Ovary (tissue), 9 donors: ENCODE results near the gene SPATA24. TPM values are rescaled to one million over a fixed set of nuclear protein-coding genes. Genes with fewer than 3 reads are reported as not detected.
"Not testable (repeated sequence)": the region's sequence is repeated elsewhere in the genome, so short reads cannot be mapped to it uniquely, and the experiment has no call there.

Experiments
- DNase-seq, 5 donors: peaks; one replicate each; pipeline ENCODE4 v3.0.0-alpha.2; 2019 to 2020
- H3K27ac ChIP-seq, 2 donors: fragments of 200-600 bp; one replicate each; pipeline versions ENCODE4 v1.5.1 to v1.8.0; 2019 to 2022
- H3K27me3 ChIP-seq: fragments of 200-600 bp; one replicate; pipeline ENCODE4 v1.8.0; 2022
- H3K36me3 ChIP-seq: fragments of 200-600 bp; sonication (generic); one replicate; pipeline ENCODE4 v1.5.1; 2019
- H3K4me1 ChIP-seq: one replicate; pipeline ENCODE4 v1.8.1; 2013; ENCODE audit warnings: mild to moderate bottlenecking, moderate library complexity; ENCODE audit not compliant: insufficient read depth
- H3K4me3 ChIP-seq: fragments of 200-600 bp; sonication (generic); one replicate; pipeline ENCODE4 v1.5.1; 2017
- H3K9me3 ChIP-seq, 2 donors: fragments of 200-600 bp in 1 of 2; sonication (generic) in 1 of 2; one replicate each; pipeline versions ENCODE4 v1.5.1 to v1.8.1; 2013 to 2019; ENCODE audit warnings: mild to moderate bottlenecking in 1 of 2, moderate library complexity in 1 of 2
- EP300 ChIP-seq: sonication (generic); formaldehyde crosslinking; IDR thresholded peaks from one replicate; pipeline ENCODE4 v1.6.1; 2017; ENCODE audit warnings: antibody characterized with exemption
- POLR2A ChIP-seq: fragments of 450-650 bp; IDR thresholded peaks from one replicate; pipeline ENCODE4 v1.6.1; 2017; ENCODE audit warnings: antibody characterized with exemption, mild to moderate bottlenecking, moderate library complexity
- WGBS, 3 donors: extraction: QIAGEN DNeasy Blood & Tissue Kit in 1 of 3; methylation state at CpG; one replicate each; pipeline versions ENCODE4 v1.1.5 to v1.1.7; 2013 to 2017; 5-methylcytosine and 5-hydroxymethylcytosine counted together
- intact Hi-C, 4 donors: fragments of 100-400 bp; cut with DNase I; formaldehyde crosslinking; loops; one replicate each; pipeline versions ENCODE4 v1.11.0 to v1.15.1; 2022 to 2023
- polyA plus RNA-seq, 2 donors: library from polyadenylated mRNA; stranded (reverse); fragments of 200-250 nt in 1 of 2; fragments of 350-450 nt in 1 of 2; fragmentation: Illumina TruSeq in 1 of 2; extraction: RNeasy Lipid Tissue Mini Kit (QIAGEN cat#74804) in 1 of 2; gene quantifications; one replicate each; pipeline ENCODE4 v1.2.3, GENCODE V29; 2013 to 2014
- total RNA-seq, 7 donors: library from RNA; depleted of rRNA in 2 of 7; stranded (reverse); fragments of >200 nt in 2 of 7; fragmentation: NEBNext Ultra II Directional in 3 of 7; extraction: Animal tissue kit (Norgen Biotek cat#: 25700) in 3 of 7; gene quantifications; one replicate each; pipeline versions ENCODE4 v1.1.0 to v1.2.4, GENCODE V29; 2016 to 2023
- TF ChIP-seq, protein P1 (sequence below), 3 donors: fragments of 450-650 bp in 2 of 3; fragments of 200-600 bp in 1 of 3; IDR thresholded peaks; one replicate each; pipeline versions ENCODE4 v1.5.1 to v1.8.0; 2016 to 2022; ENCODE audit warnings: antibody characterized with exemption in 3 of 3, mild to moderate bottlenecking in 1 of 3
- donor health status: DM: no; HTN: no; CAD: no; lungs with moderate emphysema.
- donor health status: DM: no; HTN: no; CAD: no.
- donor health status: Bipolar disorder and iron deficiency.
- donor health status: DM: yes; HTN: yes; CAD: no.
- donor health status: DM: no; HTN: no; CAD: no.
- donor health status: DM: yes; HTN: yes; CAD: no.

The SPATA24 gene
- total and polyA plus RNA-seq, 9 donors, result 2.1 to 6.7 (median 4.0) TPM

DNA sequence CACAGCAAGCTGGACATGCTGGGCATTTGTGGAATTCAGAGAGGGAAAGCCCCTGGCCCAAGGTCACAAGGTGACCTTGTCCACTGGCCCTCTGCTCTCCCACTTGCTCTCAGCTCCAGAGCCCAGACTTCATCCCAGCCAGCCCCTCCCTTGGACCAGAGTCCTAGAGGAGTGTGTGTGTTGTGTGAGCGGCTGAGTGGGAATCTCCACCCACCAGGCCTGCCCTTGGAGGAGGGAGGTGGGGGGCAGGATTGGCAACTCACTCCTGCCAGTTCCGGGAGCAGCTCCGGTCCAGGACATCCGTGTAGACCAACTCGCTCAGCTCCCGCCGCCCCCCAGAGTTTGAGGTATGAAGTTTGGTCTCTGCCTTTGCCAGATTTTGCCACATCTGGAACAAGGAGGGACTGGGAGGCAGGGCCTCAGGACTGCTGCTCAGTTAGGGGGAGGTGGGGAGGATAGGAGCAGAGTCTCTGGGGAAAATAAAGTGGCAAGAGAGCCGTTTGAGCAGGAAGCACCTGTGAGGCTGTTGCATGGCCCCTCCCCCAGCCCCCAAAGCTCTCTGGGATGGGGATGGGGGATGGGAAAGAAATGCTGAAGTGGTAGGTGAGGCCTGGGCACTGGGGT, 15.6 kb downstream of the SPATA24 start:
- Histone ChIP-seq H3K27me3 (no peaks in the 10 kb centered on the region), H3K36me3 (no peaks in the 10 kb centered on the region), H3K4me1 (no peaks in the 10 kb centered on the region), H3K4me3 (no peak overlapping the region), H3K27ac (no peak overlapping the region), H3K9me3 (no peaks in the 10 kb centered on the region)
- whole genome bisulfite sequencing, 3 donors, result 3 to 20% (median 16%) methylated on average over 8 of the region's 8 CpGs
- intact Hi-C loops, result no loop called here
- peak in 1 of 5 donors; percentile 26 for DNase-seq
- TF ChIP-seq, protein P1, sequence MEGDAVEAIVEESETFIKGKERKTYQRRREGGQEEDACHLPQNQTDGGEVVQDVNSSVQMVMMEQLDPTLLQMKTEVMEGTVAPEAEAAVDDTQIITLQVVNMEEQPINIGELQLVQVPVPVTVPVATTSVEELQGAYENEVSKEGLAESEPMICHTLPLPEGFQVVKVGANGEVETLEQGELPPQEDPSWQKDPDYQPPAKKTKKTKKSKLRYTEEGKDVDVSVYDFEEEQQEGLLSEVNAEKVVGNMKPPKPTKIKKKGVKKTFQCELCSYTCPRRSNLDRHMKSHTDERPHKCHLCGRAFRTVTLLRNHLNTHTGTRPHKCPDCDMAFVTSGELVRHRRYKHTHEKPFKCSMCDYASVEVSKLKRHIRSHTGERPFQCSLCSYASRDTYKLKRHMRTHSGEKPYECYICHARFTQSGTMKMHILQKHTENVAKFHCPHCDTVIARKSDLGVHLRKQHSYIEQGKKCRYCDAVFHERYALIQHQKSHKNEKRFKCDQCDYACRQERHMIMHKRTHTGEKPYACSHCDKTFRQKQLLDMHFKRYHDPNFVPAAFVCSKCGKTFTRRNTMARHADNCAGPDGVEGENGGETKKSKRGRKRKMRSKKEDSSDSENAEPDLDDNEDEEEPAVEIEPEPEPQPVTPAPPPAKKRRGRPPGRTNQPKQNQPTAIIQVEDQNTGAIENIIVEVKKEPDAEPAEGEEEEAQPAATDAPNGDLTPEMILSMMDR (IDR thresholded peaks at IDR 0.05), result no peak
- no peak for TF ChIP-seq POLR2A
- no peak for TF ChIP-seq EP300

DNA sequence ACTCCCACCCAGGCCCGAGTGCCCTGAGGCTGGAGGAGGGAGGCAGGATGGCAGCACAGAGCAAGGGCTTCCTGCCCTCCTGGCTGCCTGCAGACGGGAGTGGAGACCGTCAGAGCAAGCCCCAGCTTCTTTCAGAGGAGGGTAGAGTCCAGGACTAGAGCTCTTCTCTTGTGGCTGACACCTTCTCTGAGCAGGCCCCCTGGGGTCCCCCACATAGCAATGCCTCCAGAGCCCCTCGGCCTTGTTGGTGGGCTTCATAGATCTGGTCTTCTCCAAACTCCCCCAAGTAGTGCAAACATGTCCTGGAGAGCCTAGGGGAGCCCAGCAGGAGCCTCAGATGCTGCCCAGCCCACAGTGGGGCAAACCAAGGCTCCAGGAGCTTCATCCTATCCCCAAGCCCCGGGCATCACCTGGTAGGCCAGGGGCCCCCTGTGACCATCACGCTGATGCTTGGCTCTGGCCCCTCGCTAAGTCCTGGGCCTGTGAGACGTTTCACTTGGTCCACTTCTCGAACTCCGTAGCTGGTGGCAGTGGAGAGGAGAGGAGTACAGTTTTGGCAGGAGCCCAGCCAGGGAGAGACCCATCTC, 16.2 kb downstream of the SPATA24 start:
- intact Hi-C loops, result no loop called here
- Histone ChIP-seq H3K27ac (no peak overlapping the region), H3K4me1 (no peaks in the 10 kb centered on the region), H3K9me3 (no peaks in the 10 kb centered on the region), H3K36me3 (no peaks in the 10 kb centered on the region), H3K4me3 (no peak overlapping the region), H3K27me3 (no peaks in the 10 kb centered on the region)
- 71 to 87% (median 72%) methylated on average over 10 of the region's 10 CpGs for WGBS, 3 donors
- DNase-seq, result peak in 1 of 5 donors; percentile 18
- TF ChIP-seq, protein P1 (IDR thresholded peaks at IDR 0.05), result no peak
- no peak for TF ChIP-seq EP300
- no peak for TF ChIP-seq POLR2A

DNA sequence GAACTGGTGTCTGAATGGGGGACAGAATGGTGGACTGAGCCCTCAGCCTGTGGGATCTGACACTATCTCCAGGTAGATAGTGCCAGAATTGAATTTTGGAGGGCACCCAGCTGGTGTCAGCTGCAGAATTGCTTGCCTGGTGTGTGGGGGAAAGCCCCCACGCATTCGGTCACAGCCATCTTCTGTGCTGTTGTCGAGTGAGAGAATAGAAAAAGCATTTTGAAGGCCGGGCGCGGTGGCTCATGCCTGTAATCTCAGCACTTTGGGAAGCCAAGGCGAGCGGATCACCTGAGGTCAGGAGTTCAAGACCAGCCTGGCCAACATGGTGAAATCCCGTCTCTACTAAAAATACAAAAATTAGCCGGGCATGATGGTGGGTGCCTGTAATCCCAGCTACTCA, 16.9 kb downstream of the SPATA24 start:
- H3K4me1 ChIP-seq, H3K27me3 ChIP-seq, H3K36me3 ChIP-seq, H3K27ac ChIP-seq, H3K4me3 ChIP-seq, intact Hi-C loops, H3K9me3 ChIP-seq: not testable (repeated sequence)
- DNase-seq, result peak in 1 of 5 donors; percentile 16
- WGBS, 3 donors, result 92 to 94% (median 93%) methylated on average over 10 of the region's 10 CpGs

- TF ChIP-seq EP300, result no peak
- Histone ChIP-seq H3K4me3 (no peak overlapping the region), H3K4me1 (no peaks in the 10 kb centered on the region), H3K9me3 (no peaks in the 10 kb centered on the region), H3K36me3 (no peaks in the 10 kb centered on the region), H3K27ac (no peak overlapping the region), H3K27me3 (no peaks in the 10 kb centered on the region)
- 89 to 90% (median 90%) methylated on average over 5 of the region's 5 CpGs for WGBS, 3 donors
- intact Hi-C loops, result no loop called here
- peak in 1 of 5 donors; percentile 5 for DNase-seq
These were observed 17.8 kb downstream of the SPATA24 start for GRCh38 chr5:139386050-139386438.

DNA sequence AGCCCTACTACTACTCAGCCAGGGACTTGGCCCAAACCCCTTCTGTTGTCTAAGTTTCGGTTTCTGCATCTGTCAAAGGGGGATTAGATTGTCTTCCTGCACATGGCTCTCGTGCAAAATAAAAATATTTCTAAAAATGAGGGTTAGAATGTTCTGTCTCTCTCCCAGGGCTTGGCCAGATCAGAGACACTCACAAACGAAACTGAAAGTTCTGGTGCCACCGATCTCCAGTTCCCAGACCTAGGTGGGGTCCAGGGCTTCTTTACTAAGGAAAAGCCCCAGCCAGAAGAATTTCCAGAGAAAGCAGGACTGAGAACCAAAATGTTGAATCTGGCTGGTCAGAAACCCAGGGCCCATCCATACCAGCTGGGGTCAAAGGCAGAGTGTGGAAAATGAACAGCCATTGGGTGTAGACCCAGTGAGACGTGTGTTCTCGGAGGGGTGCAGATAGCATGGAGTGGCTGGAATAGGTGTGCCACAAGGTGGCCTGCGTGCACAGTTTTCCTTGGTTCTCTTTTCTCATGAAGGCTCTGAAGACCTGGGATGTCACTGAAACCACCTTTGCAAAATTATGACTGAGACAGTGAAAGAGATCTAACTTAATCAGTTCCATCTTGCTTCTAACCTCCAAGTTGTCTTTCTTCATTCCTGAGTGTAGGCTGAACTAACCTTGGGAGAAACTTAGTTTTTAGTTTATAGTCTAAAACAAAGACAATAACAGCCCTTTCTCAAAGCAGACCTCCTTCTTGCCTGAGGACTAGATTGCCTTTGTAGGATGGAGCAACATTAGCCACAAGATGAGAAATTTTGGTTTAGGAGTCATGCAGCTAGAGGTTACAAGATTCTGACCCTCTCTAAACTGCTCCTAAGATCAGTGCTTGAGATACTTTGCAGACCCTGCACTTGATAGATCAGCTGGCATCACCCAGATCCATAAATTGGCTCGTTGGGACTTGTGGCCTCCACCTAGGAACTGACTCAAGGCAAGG, 18.5 kb downstream of the SPATA24 start:
- H3K9me3 ChIP-seq, result no peaks in the 10 kb centered on the region
- peak in 1 of 5 donors; percentile 20 for DNase-seq
- TF ChIP-seq POLR2A (no peak), EP300 (no peak)
- TF ChIP-seq, protein P1 (IDR thresholded peaks at IDR 0.05), result no peak

More for the DNA sequence above, 18.5 kb downstream of the SPATA24 start:
- H3K4me1 ChIP-seq, result no peaks in the 10 kb centered on the region
- no peaks in the 10 kb centered on the region for H3K36me3 ChIP-seq
- intact Hi-C loops, result no loop called here
- H3K27me3 ChIP-seq, result no peaks in the 10 kb centered on the region
- no peak overlapping the region for H3K4me3 ChIP-seq
- WGBS, 3 donors, result 34 to 48% (median 37%) methylated on average over 8 of the region's 8 CpGs
- H3K27ac ChIP-seq, result peak overlapping the region in 1 of 2 donors; percentile 57
